Fibroblast of mammary gland (primary cell): ENCODE data around the gene TMEM175.

ENCODE experiments used
- DNase-seq: peaks from one replicate; pipeline ENCODE4 v3.0.0-alpha.2; 2010; ENCODE audit warnings: low read depth
- H3K4me3 ChIP-seq: 2 replicates; pipeline ENCODE4 v1.5.1; 2011; ENCODE audit warnings: low read depth, mild to moderate bottlenecking, low read length, moderate library complexity; ENCODE audit not compliant: control insufficient read depth
- TF ChIP-seq, protein P1 (sequence below): conservative IDR thresholded peaks from 2 replicates; pipeline ENCODE4 v1.5.1; 2011; ENCODE audit warnings: low read depth, low read length, inconsistent platforms; ENCODE audit not compliant: control insufficient read depth, insufficient read depth

TMEM175 gene

DNA sequence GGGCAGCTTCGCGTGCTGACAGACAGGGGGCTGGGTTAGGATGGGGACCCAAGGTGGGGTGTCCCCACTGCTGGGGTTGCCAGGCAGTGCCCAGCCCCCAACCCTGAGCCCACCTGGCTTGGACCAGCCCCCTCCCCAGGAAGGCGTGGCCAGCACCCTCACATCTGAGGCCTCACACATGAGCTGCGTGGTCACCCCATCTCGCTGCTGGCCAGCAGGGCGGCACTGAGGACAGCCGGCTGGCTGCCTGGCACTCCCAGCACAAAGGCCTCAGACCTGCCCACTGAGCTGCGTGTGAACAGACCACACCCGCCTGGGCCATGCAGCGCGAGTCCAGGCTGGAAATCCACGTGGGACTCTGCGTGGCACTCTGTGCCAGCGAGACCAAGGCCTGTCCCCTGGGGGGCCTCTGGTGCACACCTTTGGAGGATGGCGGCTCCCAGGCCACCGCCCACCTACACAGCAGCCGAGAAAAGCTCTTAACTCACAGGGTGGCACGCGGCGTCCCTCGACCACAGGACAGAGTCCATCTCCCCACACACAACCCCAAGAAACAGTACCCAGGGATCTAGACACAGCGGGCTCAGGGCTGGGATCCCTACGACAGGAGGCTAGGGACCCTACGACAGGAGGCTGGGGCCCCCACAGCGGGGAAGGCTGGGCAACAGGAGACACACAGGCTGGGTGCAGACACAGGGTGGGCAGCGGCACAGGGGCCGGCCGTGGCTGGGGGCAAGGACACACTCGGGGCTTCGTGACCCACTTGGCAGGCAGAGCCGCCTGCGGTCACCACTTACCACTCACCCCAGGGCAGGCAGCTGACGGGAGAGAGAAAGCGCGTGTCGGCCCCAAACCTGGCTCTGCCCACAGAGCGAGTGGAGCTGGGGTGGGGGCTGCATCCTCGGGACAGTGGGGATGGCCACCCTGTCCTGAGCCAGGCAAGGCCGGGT lies 31.3 kb downstream of the TMEM175 start:
- no peak overlapping the region for H3K4me3 ChIP-seq
- no peak for DNase-seq
- TF ChIP-seq, protein P1, sequence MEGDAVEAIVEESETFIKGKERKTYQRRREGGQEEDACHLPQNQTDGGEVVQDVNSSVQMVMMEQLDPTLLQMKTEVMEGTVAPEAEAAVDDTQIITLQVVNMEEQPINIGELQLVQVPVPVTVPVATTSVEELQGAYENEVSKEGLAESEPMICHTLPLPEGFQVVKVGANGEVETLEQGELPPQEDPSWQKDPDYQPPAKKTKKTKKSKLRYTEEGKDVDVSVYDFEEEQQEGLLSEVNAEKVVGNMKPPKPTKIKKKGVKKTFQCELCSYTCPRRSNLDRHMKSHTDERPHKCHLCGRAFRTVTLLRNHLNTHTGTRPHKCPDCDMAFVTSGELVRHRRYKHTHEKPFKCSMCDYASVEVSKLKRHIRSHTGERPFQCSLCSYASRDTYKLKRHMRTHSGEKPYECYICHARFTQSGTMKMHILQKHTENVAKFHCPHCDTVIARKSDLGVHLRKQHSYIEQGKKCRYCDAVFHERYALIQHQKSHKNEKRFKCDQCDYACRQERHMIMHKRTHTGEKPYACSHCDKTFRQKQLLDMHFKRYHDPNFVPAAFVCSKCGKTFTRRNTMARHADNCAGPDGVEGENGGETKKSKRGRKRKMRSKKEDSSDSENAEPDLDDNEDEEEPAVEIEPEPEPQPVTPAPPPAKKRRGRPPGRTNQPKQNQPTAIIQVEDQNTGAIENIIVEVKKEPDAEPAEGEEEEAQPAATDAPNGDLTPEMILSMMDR, result no peak

DNA sequence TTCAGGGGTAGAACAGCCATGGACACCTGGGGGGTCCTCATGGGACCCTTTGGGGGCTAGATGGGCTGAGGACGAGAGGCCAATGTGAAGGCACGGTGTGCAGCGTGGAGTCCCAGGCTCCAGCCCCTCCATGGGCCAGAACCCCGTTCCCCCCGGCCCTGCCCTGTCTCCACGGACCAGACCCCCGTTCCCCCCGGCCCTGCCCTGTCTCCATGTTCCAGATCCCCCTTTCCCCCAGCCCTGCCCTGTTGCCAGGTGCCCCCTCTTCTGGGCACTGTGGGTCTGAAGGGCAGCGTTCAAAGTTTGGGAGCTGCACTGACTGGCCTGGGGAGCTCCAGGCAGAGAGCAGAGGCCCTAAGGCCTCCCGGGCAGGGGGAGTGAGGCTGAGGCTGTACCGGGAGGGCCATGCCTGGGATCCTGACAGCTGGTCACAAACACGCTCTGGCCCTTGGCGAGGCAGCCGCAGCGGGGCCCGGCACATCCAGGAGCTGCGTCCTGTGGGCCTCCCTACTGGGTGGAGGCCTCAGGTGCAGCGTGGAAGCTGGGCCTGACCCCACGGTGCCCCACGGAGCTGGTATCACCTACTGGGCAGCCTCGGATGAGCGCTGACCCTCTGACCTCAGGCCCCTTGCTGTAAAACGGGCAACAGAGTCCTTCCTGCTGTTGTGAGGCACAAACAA lies 32.2 kb downstream of the TMEM175 start:
- no peak overlapping the region for H3K4me3 ChIP-seq
- TF ChIP-seq, protein P1, result no peak
- DNase-seq, result no peak

DNA sequence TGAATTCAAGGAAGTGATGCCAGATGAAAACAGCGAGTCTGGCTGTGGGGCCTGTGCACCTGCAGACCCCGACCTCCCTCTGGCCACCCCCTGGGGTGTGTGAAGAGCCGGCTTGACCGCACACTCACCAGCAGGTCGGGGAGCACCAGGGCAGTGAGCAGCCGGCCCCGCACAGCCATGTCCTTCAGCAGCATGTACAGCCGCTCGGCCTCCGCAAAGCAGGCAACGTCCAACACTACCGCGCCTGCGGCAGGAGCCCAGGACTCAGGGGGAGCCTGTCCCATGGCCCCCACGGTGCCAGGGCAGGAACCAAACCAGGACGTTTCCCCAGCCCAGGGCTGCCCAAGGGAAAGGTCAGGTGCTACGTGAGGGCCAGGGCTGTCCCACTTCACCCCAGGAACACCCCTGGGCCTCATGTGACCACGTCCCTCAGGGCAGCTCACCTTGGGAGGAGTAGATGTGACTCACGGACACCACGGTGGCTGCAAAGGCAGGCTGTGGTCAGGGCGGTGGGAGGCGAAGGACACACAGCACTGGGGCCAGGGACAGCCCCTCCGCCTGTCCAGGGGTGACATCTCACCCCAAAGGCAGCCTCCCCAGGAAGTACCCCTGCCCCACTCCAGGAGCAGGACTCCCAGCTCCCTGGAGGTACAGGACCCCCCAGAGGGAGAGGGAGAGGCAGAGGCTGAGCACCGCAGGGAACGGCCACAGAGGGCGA lies 32.9 kb downstream of the TMEM175 start:
- H3K4me3 ChIP-seq, result no peak overlapping the region
- TF ChIP-seq, protein P1, result no peak
- no peak for DNase-seq

DNA sequence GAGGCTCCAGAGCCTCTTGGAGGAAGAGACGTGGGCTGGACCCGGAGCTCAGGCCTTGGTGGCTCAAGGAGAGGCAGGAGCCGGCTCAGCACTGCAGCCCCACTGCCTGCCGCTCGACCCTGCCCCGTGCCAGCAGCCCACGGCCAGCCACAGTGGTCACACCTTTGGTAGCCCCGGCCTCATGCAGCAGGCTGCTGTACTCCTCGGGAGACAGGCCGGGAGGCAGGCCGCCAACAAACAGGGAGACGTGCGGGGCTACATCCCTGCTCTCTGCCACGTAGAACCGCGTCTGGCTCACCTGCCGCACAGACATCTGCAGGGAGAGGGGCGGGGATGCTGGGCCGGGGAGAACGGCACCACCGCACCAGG lies 33.5 kb downstream of the TMEM175 start:
- no peak for DNase-seq
- TF ChIP-seq, protein P1, result no peak
- H3K4me3 ChIP-seq, result no peak overlapping the region

DNA sequence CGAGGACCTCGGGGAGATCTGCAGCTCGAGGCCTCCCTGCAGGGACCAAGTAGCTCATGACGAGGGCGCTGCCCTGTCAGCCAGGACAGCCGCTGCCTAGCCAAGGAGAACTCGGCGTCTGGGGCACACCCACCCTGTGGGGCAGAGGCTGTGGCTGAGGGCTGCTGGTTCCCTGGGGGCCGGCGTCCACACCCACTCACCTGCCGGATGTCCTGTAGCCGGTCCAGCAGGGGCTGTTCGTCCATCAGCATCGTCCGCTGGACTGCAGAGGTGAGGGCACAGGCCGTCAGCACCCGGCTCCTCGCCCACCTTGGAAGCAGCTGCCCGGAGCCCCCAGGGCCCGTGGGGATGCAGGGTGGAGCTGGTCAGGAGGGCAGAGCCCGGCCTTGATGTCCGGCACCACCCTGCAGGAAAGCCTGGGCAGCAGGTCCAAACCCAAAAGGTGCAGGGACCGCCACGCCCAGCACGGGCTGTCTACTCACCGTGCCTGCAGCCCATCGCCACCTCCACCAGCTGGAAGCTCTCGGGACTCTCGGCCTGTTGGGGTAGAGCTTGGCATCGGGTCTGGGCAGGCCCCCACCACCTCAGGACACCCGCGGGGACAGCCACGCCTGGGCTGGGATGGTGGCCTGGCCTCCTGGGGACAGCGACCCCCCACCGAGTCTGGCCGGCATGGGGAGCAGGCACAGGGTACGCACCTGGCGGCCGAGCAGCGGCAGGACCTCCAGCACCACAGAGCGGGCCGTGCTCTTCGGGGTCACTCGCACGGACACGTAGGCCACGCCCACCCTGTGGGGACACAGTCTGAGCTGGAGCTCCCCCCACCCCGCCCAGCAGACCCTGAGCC lies 34.2 kb downstream of the TMEM175 start:
- TF ChIP-seq, protein P1, result no peak
- H3K4me3 ChIP-seq, result no peak overlapping the region

More for the DNA sequence above, 34.2 kb downstream of the TMEM175 start:
- no peak for DNase-seq
